K562 treated with DMSO at 1 percent for 4 hours (cell line): Measurements from ENCODE around the gene KRT31. TPM values are rescaled to one million over a fixed set of nuclear protein-coding genes. Genes with fewer than 3 reads are reported as not detected.

ENCODE experiments used
- total RNA-seq: library from RNA; unstranded; fragments of 300-600 nt; gene quantifications from 2 replicates; pipeline ENCODE4 v1.2.3, GENCODE V29; 2022; ENCODE audit not compliant: insufficient read depth

Gene KRT31
- total RNA-seq, result not detected in 2 replicates

GRCh38 chr17:41396996-41397660 is at the start of gene KRT31:
Gene KRT31 (minus strand): TSS chr17:41397608. CDS start chr17:41397539, 69 bp downstream.

DNA sequence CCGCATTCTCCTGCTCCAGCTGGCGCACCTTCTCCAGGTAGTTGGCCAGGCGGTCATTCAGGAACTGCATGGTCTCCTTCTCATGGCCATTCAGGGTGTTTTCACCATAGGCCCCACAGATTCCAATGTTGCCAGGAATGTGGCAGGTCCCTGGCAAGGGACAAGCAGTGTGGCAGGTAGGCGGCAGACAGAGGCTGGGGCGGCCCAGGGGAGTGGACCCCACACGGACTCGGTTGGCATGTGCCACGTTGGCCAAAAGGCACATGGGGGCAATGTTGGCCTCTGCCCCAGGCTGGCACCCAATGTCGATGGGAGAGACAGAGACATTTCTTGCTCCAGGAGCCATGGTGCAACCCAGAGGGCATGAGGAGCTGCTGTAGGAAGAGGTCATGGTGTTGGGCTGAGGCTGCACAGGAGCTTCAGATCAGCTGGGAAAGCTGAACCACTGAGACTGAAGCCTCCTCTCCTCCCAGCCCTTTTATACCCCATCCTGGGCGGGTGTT is 43.2 kb upstream of the KRT31 start, which contains the start of gene KRT38:
KRT38 (minus strand) TSS at position 453 of the 503 bp plus-strand sequence; CDS start at position 391, 62 bp downstream.

GRCh38 chr17:41424111-41424635 is 26.8 kb upstream of the KRT31 start, which contains the start of gene KRT37:
Gene KRT37 (minus strand): TSS chr17:41424585. CDS start chr17:41424523, 62 bp downstream.

GRCh38 chr17:41381943-41382342 is 15.5 kb downstream of the KRT31 start, which contains the start of gene KRT34:
Gene KRT34 (minus strand): TSS chr17:41382306. CDS start chr17:41382246, 60 bp downstream.

DNA sequence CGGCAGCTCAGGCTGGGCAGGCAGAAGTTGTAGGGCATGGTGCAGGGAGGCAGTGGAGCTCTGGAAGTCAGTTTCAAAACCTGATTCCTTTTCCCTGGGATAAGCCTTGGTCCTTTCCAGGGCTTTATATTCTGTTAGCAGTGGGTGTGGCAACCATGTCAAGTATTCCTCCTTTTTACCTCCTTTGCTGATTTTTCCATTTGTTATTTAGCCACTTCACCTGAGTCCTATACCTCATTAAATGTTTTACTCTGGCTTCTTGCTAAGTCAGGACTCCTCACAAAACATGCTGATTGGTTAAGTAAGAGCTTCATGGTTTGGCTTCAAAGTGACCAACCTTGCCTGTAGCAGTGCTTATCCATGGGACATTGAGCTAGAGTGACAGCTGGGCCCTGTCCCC is 27.7 kb downstream of the KRT31 start, which contains the start of gene KRT33B:
KRT33B (minus strand) TSS at position 101 of the 400 bp plus-strand sequence; CDS start at position 38, 63 bp downstream.

DNA sequence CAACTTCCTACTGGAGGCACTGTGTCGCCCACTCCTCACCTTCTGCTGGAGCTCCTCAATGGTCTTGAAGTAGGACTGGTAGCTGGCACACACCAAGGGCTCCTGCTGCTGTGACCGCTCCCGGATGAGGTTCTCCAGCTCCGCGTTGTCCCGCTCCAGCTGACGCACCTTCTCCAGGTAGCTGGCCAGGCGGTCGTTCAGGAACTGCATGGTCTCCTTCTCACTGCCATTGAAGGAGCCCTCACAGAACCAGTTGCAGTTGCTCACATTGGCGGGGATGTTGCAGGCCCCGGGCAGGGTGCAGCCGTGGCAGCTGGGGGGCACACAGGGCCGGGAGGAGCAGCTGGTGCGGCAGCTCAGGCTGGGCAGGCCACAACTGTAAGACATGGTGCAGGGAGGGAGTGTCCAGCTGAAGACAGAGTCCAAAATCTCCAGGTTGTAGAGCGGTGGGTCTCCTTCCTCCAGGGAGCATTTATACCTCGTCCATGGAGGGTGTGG is 47.0 kb downstream of the KRT31 start, which contains the start of gene KRT33A:
KRT33A (minus strand) TSS at position 448 of the 498 bp plus-strand sequence; CDS start at position 387, 61 bp downstream.

Other genes with a start within 250 kb of the KRT31 start
- not detected in 2 replicates for gene KRTAP4-5, start 247.8 kb downstream of the KRT31 start, total RNA-seq
- not detected in 2 replicates for gene KRTAP4-4, start 236.9 kb downstream of the KRT31 start, total RNA-seq
- gene KRTAP4-3, start 229.4 kb downstream of the KRT31 start, total RNA-seq, result not detected in 2 replicates
- gene KRTAP4-2, start 219.4 kb downstream of the KRT31 start, total RNA-seq, result not detected in 2 replicates
- gene KRTAP4-1, start 212.7 kb downstream of the KRT31 start, total RNA-seq, result not detected in 2 replicates
- gene KRTAP9-1, start 207.7 kb downstream of the KRT31 start, total RNA-seq, result not detected in 2 replicates
- gene KRTAP9-2, start 171.0 kb downstream of the KRT31 start, total RNA-seq, result not detected in 2 replicates
- gene KRTAP9-3, start 165.2 kb downstream of the KRT31 start, total RNA-seq, result not detected in 2 replicates
- gene KRTAP9-8, start 159.6 kb downstream of the KRT31 start, total RNA-seq, result not detected in 2 replicates
- not detected in 2 replicates for gene KRTAP9-4, start 147.9 kb downstream of the KRT31 start, total RNA-seq
- gene KRTAP9-9, start 142.2 kb downstream of the KRT31 start, total RNA-seq, result not detected in 2 replicates
- gene KRTAP9-6, start 132.2 kb downstream of the KRT31 start, total RNA-seq, result not detected in 2 replicates
- not detected in 2 replicates for gene KRTAP9-7, start 121.9 kb downstream of the KRT31 start, total RNA-seq
- gene KRTAP29-1, start 94.8 kb downstream of the KRT31 start, total RNA-seq, result not detected in 2 replicates
- gene KRTAP16-1, start 88.3 kb downstream of the KRT31 start, total RNA-seq, result not detected in 2 replicates
- not detected in 2 replicates for gene KRTAP17-1, start 81.9 kb downstream of the KRT31 start, total RNA-seq
- gene KRT33A, start 46.8 kb downstream of the KRT31 start, total RNA-seq, result not detected in 2 replicates
- gene KRT33B, start 27.8 kb downstream of the KRT31 start, total RNA-seq, result not detected in 2 replicates
- not detected in 2 replicates for gene KRT34, start 15.3 kb downstream of the KRT31 start, total RNA-seq
- gene KRT37, start 27.0 kb upstream of the KRT31 start, total RNA-seq, result not detected in 2 replicates
- gene KRT38, start 43.4 kb upstream of the KRT31 start, total RNA-seq, result not detected in 2 replicates
- not detected in 2 replicates for gene KRT32, start 69.8 kb upstream of the KRT31 start, total RNA-seq
- gene KRT35, start 83.5 kb upstream of the KRT31 start, total RNA-seq, result not detected in 2 replicates
- not detected in 2 replicates for gene KRT36, start 92.3 kb upstream of the KRT31 start, total RNA-seq
- not detected in 2 replicates for gene KRT13, start 108.0 kb upstream of the KRT31 start, total RNA-seq
- gene KRT15, start 121.3 kb upstream of the KRT31 start, total RNA-seq, result 1.0 TPM in 1 of 2 replicates, not detected in the other
- gene KRT19, start 130.7 kb upstream of the KRT31 start, total RNA-seq, result 155 and 171 TPM in 2 replicates
- gene KRT9, start 174.5 kb upstream of the KRT31 start, total RNA-seq, result not detected in 2 replicates
- gene KRT14, start 189.3 kb upstream of the KRT31 start, total RNA-seq, result not detected in 2 replicates
- gene KRT16, start 215.2 kb upstream of the KRT31 start, total RNA-seq, result not detected in 2 replicates
- gene KRT17, start 227.0 kb upstream of the KRT31 start, total RNA-seq, result not detected in 2 replicates